ENCODE measurements around the gene NAV2. TPM values are rescaled to one million over a fixed set of nuclear protein-coding genes. Genes with fewer than 3 reads are reported as not detected.
A peak's percentile ranks its signal among the peaks of the same experiment; 100 is the strongest.

Gene NAV2
- total and polyA plus RNA-seq, 2 donors from 2014 or later = 5.9 to 37.7 TPM

- Histone ChIP-seq H3K36me3 (ENCODE audit: control insufficient read depth in 2 of 3, insufficient read depth in 3 of 3, low read length in 3 of 3) (no peaks in the 10 kb centered on the region), H3K9ac (ENCODE audit: low read length in 3 of 3) (no peak overlapping the region), H3K4me1 (ENCODE audit: control insufficient read depth in 2 of 3, insufficient read depth in 2 of 3, low read depth in 1 of 3, low read length in 3 of 3) (peaks cover 0 to 2% (median 0%) of the 10 kb centered on the region in 3 donors), H3K4me3 (ENCODE audit: low read length in 3 of 3) (no peak overlapping the region), H3K27ac (ENCODE audit: low read depth in 2 of 2, low read length in 2 of 2) (no peak overlapping the region), H3K9me3 (ENCODE audit: control insufficient read depth in 2 of 3, insufficient read depth in 1 of 3, low read length in 3 of 3) (no peaks in the 10 kb centered on the region), H3K27me3 (ENCODE audit: control insufficient read depth, insufficient read depth, low read length) (no peaks in the 10 kb centered on the region)
- no peak for FAIRE-seq
- TF ChIP-seq CTCF (IDR thresholded peaks at IDR 0.05; ENCODE audit: borderline replicate concordance, extremely low read depth, insufficient read depth) = no peak
- intact Hi-C loops (cut with DNase I) = no loop called here
- DNase-seq = peak in 1 of 5 donors; percentile 14
Observed at GRCh38 chr11:19789835-19790710, 77.4 kb downstream of the NAV2 start.

- Histone ChIP-seq H3K4me1 (ENCODE audit: control insufficient read depth in 2 of 3, insufficient read depth in 2 of 3, low read depth in 1 of 3, low read length in 3 of 3) (peaks cover 0 to 2% (median 0%) of the 10 kb centered on the region in 3 donors), H3K27ac (ENCODE audit: low read depth in 2 of 2, low read length in 2 of 2) (no peak overlapping the region), H3K4me3 (ENCODE audit: low read length in 3 of 3) (no peak overlapping the region), H3K9ac (ENCODE audit: low read length in 3 of 3) (no peak overlapping the region), H3K9me3 (ENCODE audit: control insufficient read depth in 2 of 3, insufficient read depth in 1 of 3, low read length in 3 of 3) (no peaks in the 10 kb centered on the region), H3K27me3 (ENCODE audit: control insufficient read depth, insufficient read depth, low read length) (no peaks in the 10 kb centered on the region), H3K36me3 (ENCODE audit: control insufficient read depth in 2 of 3, insufficient read depth in 3 of 3, low read length in 3 of 3) (no peaks in the 10 kb centered on the region)
- TF ChIP-seq CTCF (IDR thresholded peaks at IDR 0.05; ENCODE audit: borderline replicate concordance, extremely low read depth, insufficient read depth) = no peak
- FAIRE-seq = no peak
- intact Hi-C loops (cut with DNase I) = no loop called here
- DNase-seq = no peak
Observed at GRCh38 chr11:19790831-19791552, 78.4 kb downstream of the NAV2 start.

GRCh38 chr11:19792510-19792909 is 79.9 kb downstream of the NAV2 start:
- TF ChIP-seq CTCF (IDR thresholded peaks at IDR 0.05; ENCODE audit: borderline replicate concordance, extremely low read depth, insufficient read depth) = no peak
- DNase-seq (no peak), FAIRE-seq (no peak)
- Histone ChIP-seq H3K9me3 (ENCODE audit: control insufficient read depth in 2 of 3, insufficient read depth in 1 of 3, low read length in 3 of 3) (no peaks in the 10 kb centered on the region), H3K9ac (ENCODE audit: low read length in 3 of 3) (no peak overlapping the region), H3K27me3 (ENCODE audit: control insufficient read depth, insufficient read depth, low read length) (no peaks in the 10 kb centered on the region), H3K4me3 (ENCODE audit: low read length in 3 of 3) (no peak overlapping the region), H3K4me1 (ENCODE audit: control insufficient read depth in 2 of 3, insufficient read depth in 2 of 3, low read depth in 1 of 3, low read length in 3 of 3) (peaks cover 0 to 2% (median 0%) of the 10 kb centered on the region in 3 donors), H3K36me3 (ENCODE audit: control insufficient read depth in 2 of 3, insufficient read depth in 3 of 3, low read length in 3 of 3) (no peaks in the 10 kb centered on the region), H3K27ac (ENCODE audit: low read depth in 2 of 2, low read length in 2 of 2) (no peak overlapping the region)
- intact Hi-C loops (cut with DNase I) = no loop called here

All from kidney (tissue), 14 donors.